IMR-90 (cell line): ENCODE measurements around the gene NKX1-1. TPM values are rescaled to one million over a fixed set of nuclear protein-coding genes. Genes with fewer than 3 reads are reported as not detected.

Experiments used
- ATAC-seq: fragments of 200-7000 bp; cut with Tn5 transposase; 2 replicates; pipeline ENCODE4 v1.9.1; 2020; ENCODE audit warnings: low read depth, mild to moderate bottlenecking, moderate library complexity
- Bru-seq: library from RNA; stranded (reverse); fragments of 400-500 nt; gene quantifications from one replicate; lab custom pipeline; 2021; lab: Mats Ljungman, UMichigan
- BruChase-seq, 2 experiments: library from RNA; stranded (reverse); fragments of 400-500 nt; gene quantifications; one replicate each; lab custom pipeline; 2021; lab: Mats Ljungman, UMichigan
- BruUV-seq: library from RNA; stranded (reverse); fragments of 400-500 nt; replicated peaks from 2 replicates; lab custom pipeline; 2021; lab: Mats Ljungman, UMichigan
- CTCF ChIA-PET: fragments of 300-600 bp; formaldehyde crosslinking; extraction: SDS; loops from one replicate; lab custom pipeline; 2021; ENCODE audit warnings: antibody characterized with exemption; lab: Yijun Ruan, JAX
- POLR2A ChIA-PET: fragments of 300-600 bp; sonication (Branson Sonifier 250); formaldehyde crosslinking; loops from one replicate; lab custom pipeline; 2022; ENCODE audit warnings: antibody characterized with exemption; ENCODE audit not compliant: unreplicated experiment; lab: Charles Lee
- DNase-seq: peaks from one replicate; pipeline ENCODE4 v3.0.0; 2013
- H2AFZ ChIP-seq: replicated peaks from 2 replicates; pipeline ENCODE3; 2013; ENCODE audit warnings: low read length, mild to moderate bottlenecking; ENCODE audit not compliant: poor library complexity
- H2AK5ac ChIP-seq: 2 replicates; pipeline ENCODE4 v1.6.1; 2013; ENCODE audit warnings: low read depth, low read length, inconsistent platforms
- H2AK9ac ChIP-seq: replicated peaks from 2 replicates; pipeline ENCODE3; 2013; ENCODE audit warnings: mild to moderate bottlenecking, low read depth, low read length, moderate library complexity; ENCODE audit not compliant: poor library complexity
- H2BK120ac ChIP-seq: 2 replicates; pipeline ENCODE4 v1.6.1; 2013; ENCODE audit warnings: low read depth, low read length, inconsistent platforms
- H2BK15ac ChIP-seq: 3 replicates; pipeline ENCODE4 v1.6.1; 2013; ENCODE audit warnings: low read depth, low read length, inconsistent platforms
- H2BK20ac ChIP-seq: 2 replicates; pipeline ENCODE4 v1.6.1; 2013; ENCODE audit warnings: low read depth, mild to moderate bottlenecking, inconsistent platforms, low read length, moderate library complexity
- H2BK5ac ChIP-seq: 2 replicates; pipeline ENCODE4 v1.6.1; 2013; ENCODE audit warnings: mild to moderate bottlenecking, low read depth, low read length, inconsistent platforms; ENCODE audit not compliant: poor library complexity, severe bottlenecking
- H3K14ac ChIP-seq: replicated peaks from 2 replicates; pipeline ENCODE4 v1.6.1; 2013; ENCODE audit warnings: low read depth, low read length, inconsistent platforms
- H3K18ac ChIP-seq: 2 replicates; pipeline ENCODE4 v1.6.1; 2013; ENCODE audit warnings: low read depth, low read length, control low read depth
- H3K23ac ChIP-seq: 2 replicates; pipeline ENCODE4 v1.6.1; 2013; ENCODE audit warnings: low read depth, low read length, inconsistent platforms
- H3K27ac ChIP-seq: 2 replicates; pipeline ENCODE4 v1.5.1; 2013; ENCODE audit warnings: mild to moderate bottlenecking, control low read depth, low read length; ENCODE audit not compliant: insufficient read depth
- H3K27me3 ChIP-seq: 2 replicates; pipeline ENCODE4 v1.6.1; 2013; ENCODE audit warnings: low read length; ENCODE audit not compliant: control insufficient read depth, insufficient read depth
- H3K36me3 ChIP-seq: 2 replicates; pipeline ENCODE4 v1.6.1; 2013; ENCODE audit warnings: low read length, mixed read lengths; ENCODE audit not compliant: control insufficient read depth, insufficient read depth
- H3K4ac ChIP-seq: 2 replicates; pipeline ENCODE4 v1.6.1; 2013; ENCODE audit warnings: low read depth, low read length, inconsistent platforms
- H3K4me1 ChIP-seq: 2 replicates; pipeline ENCODE4 v1.6.1; 2013; ENCODE audit warnings: low read length, mixed read lengths; ENCODE audit not compliant: control insufficient read depth, insufficient read depth
- H3K4me2 ChIP-seq: 2 replicates; pipeline ENCODE4 v1.6.1; 2013; ENCODE audit warnings: low read depth, mild to moderate bottlenecking, control low read depth, low read length, moderate library complexity
- H3K4me3 ChIP-seq: 2 replicates; pipeline ENCODE4 v1.5.1; 2013; ENCODE audit warnings: low read depth, mild to moderate bottlenecking, control low read depth, low read length, moderate library complexity; ENCODE audit not compliant: insufficient read depth
- H3K56ac ChIP-seq: 2 replicates; pipeline ENCODE4 v1.6.1; 2013; ENCODE audit warnings: low read length, inconsistent platforms; ENCODE audit not compliant: insufficient read depth; ENCODE audit errors: extremely low read depth
- H3K79me1 ChIP-seq, 2 experiments: 2 replicates each; pipeline ENCODE4 v1.6.1; 2013; ENCODE audit warnings: low read length in 2 of 2, inconsistent platforms in 1 of 2, low read depth in 1 of 2
- H3K9ac ChIP-seq: 2 replicates; pipeline ENCODE4 v1.6.1; 2013; ENCODE audit warnings: low read depth, low read length, control low read depth
- H3K9me1 ChIP-seq: 2 replicates; pipeline ENCODE4 v1.6.1; 2013; ENCODE audit warnings: low read length, inconsistent platforms; ENCODE audit not compliant: insufficient read depth
- H3K9me3 ChIP-seq: 2 replicates; pipeline ENCODE4 v1.6.1; 2013; ENCODE audit warnings: low read length; ENCODE audit not compliant: control insufficient read depth, insufficient read depth
- H4K20me1 ChIP-seq: 2 replicates; pipeline ENCODE4 v1.6.1; 2013; ENCODE audit warnings: low read length, inconsistent platforms; ENCODE audit not compliant: insufficient read depth
- H4K5ac ChIP-seq: 2 replicates; pipeline ENCODE4 v1.6.1; 2013; ENCODE audit warnings: mild to moderate bottlenecking, low read depth, low read length, control low read depth
- H4K8ac ChIP-seq, 2 experiments: 2 replicates each; pipeline ENCODE4 v1.6.1; 2013; ENCODE audit warnings: low read depth in 2 of 2, low read length in 2 of 2, control low read depth in 1 of 2, inconsistent platforms in 1 of 2
- H4K91ac ChIP-seq: 2 replicates; pipeline ENCODE4 v1.6.1; 2013; ENCODE audit warnings: low read depth, low read length, inconsistent platforms; ENCODE audit not compliant: insufficient read depth
- BHLHE40 ChIP-seq: fragments of 150-350 bp; IDR thresholded peaks from 2 replicates; pipeline ENCODE4 v1.6.1; 2016; ENCODE audit warnings: mild to moderate bottlenecking, low read depth, low read length
- CEBPB ChIP-seq: IDR thresholded peaks from 2 replicates; pipeline ENCODE4 v1.6.1; 2012; ENCODE audit warnings: low read depth, low read length, improper control_type of control experiment
- CHD1 ChIP-seq: IDR thresholded peaks from 2 replicates; pipeline ENCODE4 v1.6.1; 2012; ENCODE audit warnings: low read depth, low read length, improper control_type of control experiment
- CTCF ChIP-seq: conservative IDR thresholded peaks from 2 replicates; pipeline ENCODE4 v1.5.1; 2012; ENCODE audit warnings: mild to moderate bottlenecking, low read depth, low read length, improper control_type of control experiment
- FOS ChIP-seq: fragments of 150-350 bp; IDR thresholded peaks from 2 replicates; pipeline ENCODE4 v1.6.1; 2016; ENCODE audit warnings: low read depth, low read length
- MAFK ChIP-seq: IDR thresholded peaks from 2 replicates; pipeline ENCODE4 v1.6.1; 2012; ENCODE audit warnings: low read depth, low read length, improper control_type of control experiment
- MAZ ChIP-seq: IDR thresholded peaks from 2 replicates; pipeline ENCODE4 v1.6.1; 2012; ENCODE audit warnings: low read depth, mild to moderate bottlenecking, low read length, improper control_type of control experiment, moderate library complexity, borderline replicate concordance
- NFE2L2 ChIP-seq: fragments of 150-350 bp; IDR thresholded peaks from 2 replicates; pipeline ENCODE4 v1.6.1; 2016; ENCODE audit warnings: low read depth, mild to moderate bottlenecking, low read length
- POLR2A ChIP-seq: IDR thresholded peaks from 2 replicates; pipeline ENCODE4 v1.6.1; 2012; ENCODE audit warnings: mild to moderate bottlenecking, low read depth, low read length
- RAD21 ChIP-seq: IDR thresholded peaks from 2 replicates; pipeline ENCODE4 v1.6.1; 2012; ENCODE audit warnings: low read length, improper control_type of control experiment
- RCOR1 ChIP-seq: IDR thresholded peaks from 2 replicates; pipeline ENCODE4 v1.6.1; 2012; ENCODE audit warnings: mild to moderate bottlenecking, low read length, improper control_type of control experiment; ENCODE audit not compliant: insufficient replicate concordance
- RFX5 ChIP-seq: IDR thresholded peaks from 2 replicates; pipeline ENCODE4 v1.8.0; 2012; ENCODE audit warnings: low read depth, mild to moderate bottlenecking, low read length, moderate library complexity
- SMC3 ChIP-seq: fragments of 150-350 bp; IDR thresholded peaks from 2 replicates; pipeline ENCODE4 v1.6.1; 2016; ENCODE audit warnings: low read depth, mild to moderate bottlenecking, antibody characterized with exemption, low read length, moderate library complexity
- USF2 ChIP-seq: fragments of 150-350 bp; IDR thresholded peaks from 2 replicates; pipeline ENCODE4 v1.6.1; 2017; ENCODE audit warnings: mild to moderate bottlenecking, antibody characterized with exemption, low read length, low read depth
- WGBS, 2 experiments: methylation state at CpG; one replicate each; pipeline versions ENCODE4 v1.1.5 to v1.1.7; 2013; ENCODE audit warnings: missing lambda C conversion rate in 2 of 2; ENCODE audit not compliant: insufficient read length in 1 of 2; ENCODE audit errors: extremely low coverage in 2 of 2; 5-methylcytosine and 5-hydroxymethylcytosine counted together
- dilution Hi-C: fragments of 300-500 bp; cut with HindIII; formaldehyde crosslinking; loops from one replicate; pipeline ENCODE4 v1.14.3; 2018; ENCODE audit warnings: low sequenced_read_pairs; ENCODE audit not compliant: unreplicated experiment
- in situ Hi-C: fragments of 300-500 bp; cut with MboI; formaldehyde crosslinking; loops from 3 replicates; pipeline ENCODE4 v1.14.3; 2019; ENCODE audit warnings: low sequenced_read_pairs, inconsistent platforms, mixed read lengths
- intact Hi-C: fragments of 100-400 bp; cut with micrococcal nuclease; formaldehyde crosslinking; loops from 2 replicates; pipeline ENCODE4 v1.10.0; 2022
- long read RNA-seq: library from polyadenylated mRNA; unstranded; transcript quantifications from one replicate; pipeline ENCODE4 v2.0.0, GENCODE V29; 2021; ENCODE audit not compliant: unreplicated experiment
- polyA plus RNA-seq, 3 experiments: library from polyadenylated mRNA; depleted of rRNA; stranded (reverse); fragments of >200 nt; gene quantifications; 2 replicates each; pipeline ENCODE4 v1.2.3, GENCODE V29; 2012; ENCODE audit warnings: low replicate concordance in 1 of 3
- total RNA-seq: library from RNA; depleted of rRNA; stranded (reverse); fragments of >200 nt; gene quantifications from 2 replicates; pipeline ENCODE4 v1.2.3, GENCODE V29; 2012; rRNA removed
- TF ChIP-seq, protein P1 (sequence below): fragments of 150-350 bp; IDR thresholded peaks from 2 replicates; pipeline ENCODE4 v1.6.1; 2016; ENCODE audit warnings: low read depth, mild to moderate bottlenecking, low read length, moderate library complexity, borderline replicate concordance

NKX1-1 gene
- not detected in 2 replicates for total RNA-seq
- not detected in 2 replicates for polyA plus RNA-seq (2012; rRNA removed)
- not detected in 2 replicates for polyA plus RNA-seq (2012; cell fraction: cytosol; rRNA removed)
- polyA plus RNA-seq (2012; cell fraction: nucleus; rRNA removed; ENCODE audit: low replicate concordance) = not detected in 2 replicates
- not detected for Bru-seq, nascent RNA
- BruChase-seq, experiment 1, labeled RNA remaining after a 6-hour chase = not detected
- not detected for BruChase-seq, experiment 2, labeled RNA remaining after a 2-hour chase
- long read RNA-seq = 0 reads

- H2BK20ac ChIP-seq = no peak within 1 kb of the TSS
- H4K8ac ChIP-seq = no peak within 1 kb of the TSS
- 4% methylated on average over 21 of the region's 91 CpGs; no CpG with 5 or more reads in 1 of the 2 experiments for WGBS, 2 experiments
- no peak within 1 kb of the TSS for H3K27ac ChIP-seq
- in situ Hi-C loops = no loop called here
- H2AK5ac ChIP-seq = no peak within 1 kb of the TSS
- H3K56ac ChIP-seq = no peak within 1 kb of the TSS
- no peaks in the 10 kb centered on the region for H4K20me1 ChIP-seq
- H3K4me3 ChIP-seq = no peak within 1 kb of the TSS
- ATAC-seq (no peak), DNase-seq (no peak)
- H3K18ac ChIP-seq = no peak within 1 kb of the TSS
- no peaks in the 10 kb centered on the region for H3K9me1 ChIP-seq
- no peak within 1 kb of the TSS for H2BK120ac ChIP-seq
- intact Hi-C loops = no loop called here
- H4K91ac ChIP-seq = no peak within 1 kb of the TSS
- peaks cover 75% of the 10 kb centered on the region for H3K27me3 ChIP-seq
- no peak within 1 kb of the TSS for H3K4ac ChIP-seq
- H3K4me1 ChIP-seq = no peaks in the 10 kb centered on the region
- no peak within 1 kb of the TSS for H2BK5ac ChIP-seq
- no peak within 1 kb of the TSS for H2BK15ac ChIP-seq
- H2AFZ ChIP-seq = no peak within 1 kb of the TSS
- no peak within 1 kb of the TSS for H2AK9ac ChIP-seq
- CTCF ChIA-PET = no interaction called here
- no TSS peak for BruUV-seq
- no peak within 1 kb of the TSS for H4K5ac ChIP-seq
- H3K23ac ChIP-seq = no peak within 1 kb of the TSS
- H3K4me2 ChIP-seq = no peak within 1 kb of the TSS
- no peak within 1 kb of the TSS for H3K9ac ChIP-seq
- H3K79me1 ChIP-seq = no peaks in the 10 kb centered on the region
- no peaks in the 10 kb centered on the region for H3K36me3 ChIP-seq
- dilution Hi-C loops = no loop called here
- no peak within 1 kb of the TSS for H3K14ac ChIP-seq
- no peaks in the 10 kb centered on the region for H3K9me3 ChIP-seq
- POLR2A ChIA-PET = no interaction called here
- TF ChIP-seq NFE2L2 (no peak), BHLHE40 (no peak), SMC3 (no peak), POLR2A (no peak), MAZ (no peak), USF2 (no peak), CHD1 (no peak), CTCF (no peak), RFX5 (no peak), RAD21 (no peak), CEBPB (no peak), FOS (no peak), MAFK (no peak), RCOR1 (no peak)
- TF ChIP-seq, protein P1, sequence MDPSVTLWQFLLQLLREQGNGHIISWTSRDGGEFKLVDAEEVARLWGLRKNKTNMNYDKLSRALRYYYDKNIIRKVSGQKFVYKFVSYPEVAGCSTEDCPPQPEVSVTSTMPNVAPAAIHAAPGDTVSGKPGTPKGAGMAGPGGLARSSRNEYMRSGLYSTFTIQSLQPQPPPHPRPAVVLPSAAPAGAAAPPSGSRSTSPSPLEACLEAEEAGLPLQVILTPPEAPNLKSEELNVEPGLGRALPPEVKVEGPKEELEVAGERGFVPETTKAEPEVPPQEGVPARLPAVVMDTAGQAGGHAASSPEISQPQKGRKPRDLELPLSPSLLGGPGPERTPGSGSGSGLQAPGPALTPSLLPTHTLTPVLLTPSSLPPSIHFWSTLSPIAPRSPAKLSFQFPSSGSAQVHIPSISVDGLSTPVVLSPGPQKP = no peak
Measured at GRCh38 chr4:1406394-1406980, at the start of gene NKX1-1. Gene NKX1-1 (minus strand): TSS chr4:1406442. CDS start chr4:1406442, 0 bp downstream.
